CD4-positive, alpha-beta T cell (primary cell): ENCODE measurements around the gene MACC1. TPM values are rescaled to one million over a fixed set of nuclear protein-coding genes. Genes with fewer than 3 reads are reported as not detected.

Source experiments
- ATAC-seq: fragments of 200-7000 bp; cut with Tn5 transposase; one replicate; pipeline ENCODE4 v1.10.0; 2022; ENCODE audit warnings: mild to moderate bottlenecking; ENCODE audit not compliant: poor library complexity
- CTCF ChIA-PET: fragments of 350-600 bp; sonication (Branson Sonifier 250); formaldehyde crosslinking; loops from one replicate; lab custom pipeline; 2021; ENCODE audit warnings: antibody characterized with exemption, inconsistent platforms; lab: Charles Lee
- POLR2A ChIA-PET: fragments of 350-600 bp; sonication (Branson Sonifier 250); formaldehyde crosslinking; loops from one replicate; lab custom pipeline; 2021; ENCODE audit warnings: antibody characterized with exemption, inconsistent platforms; lab: Charles Lee
- DNase-seq, 14 experiments: peaks; one replicate each; pipeline ENCODE4 v3.0.0-alpha.2; 2013 to 2020; ENCODE audit warnings: mixed read lengths in 2 of 14
- H3K27ac ChIP-seq, 2 donors: one replicate each; pipeline versions ENCODE4 v1.5.1 to v1.7.0; 2013; ENCODE audit warnings: low read length in 2 of 2, low read depth in 1 of 2, mild to moderate bottlenecking in 1 of 2
- H3K27me3 ChIP-seq, 2 experiments: 1 replicate in 1 of 2; 2 replicates in 1 of 2; pipeline versions ENCODE4 v1.6.1 to v1.7.0; 2013; ENCODE audit warnings: low read length in 2 of 2, control low read depth in 1 of 2, mild to moderate bottlenecking in 1 of 2, moderate library complexity in 1 of 2; ENCODE audit not compliant: insufficient read depth in 2 of 2, control insufficient read depth in 1 of 2
- H3K36me3 ChIP-seq: one replicate; pipeline ENCODE4 v1.6.1; 2013; ENCODE audit warnings: low read length, control low read depth; ENCODE audit not compliant: insufficient read depth
- H3K4me1 ChIP-seq: one replicate; pipeline ENCODE4 v1.6.1; 2013; ENCODE audit warnings: low read length, control low read depth; ENCODE audit not compliant: insufficient read depth
- H3K4me3 ChIP-seq: one replicate; pipeline ENCODE4 v1.5.1; 2013; ENCODE audit warnings: mild to moderate bottlenecking, low read length, moderate library complexity
- H3K9me3 ChIP-seq, 2 experiments: 1 replicate in 1 of 2; 2 replicates in 1 of 2; pipeline versions ENCODE4 v1.6.1 to v1.7.0; 2013; ENCODE audit warnings: low read length in 2 of 2, mild to moderate bottlenecking in 2 of 2, control low read depth in 1 of 2, moderate library complexity in 1 of 2; ENCODE audit not compliant: control insufficient read depth in 1 of 2, insufficient read depth in 1 of 2
- H3K27ac Mint-ChIP-seq: one replicate; pipeline ENCODE4 v1.8.0; 2020; ENCODE audit warnings: mixed read lengths
- H3K27me3 Mint-ChIP-seq: one replicate; pipeline ENCODE4 v1.8.0; 2021; ENCODE audit warnings: mixed read lengths
- H3K36me3 Mint-ChIP-seq: one replicate; pipeline ENCODE4 v1.8.0; 2021; ENCODE audit warnings: low read depth, mixed read lengths
- H3K4me1 Mint-ChIP-seq: one replicate; pipeline ENCODE4 v1.8.0; 2021; ENCODE audit warnings: low read depth, mixed read lengths
- H3K4me3 Mint-ChIP-seq: one replicate; pipeline ENCODE4 v1.8.0; 2020; ENCODE audit warnings: mild to moderate bottlenecking, mixed read lengths
- H3K9me3 Mint-ChIP-seq: one replicate; pipeline ENCODE4 v1.8.0; 2020; ENCODE audit warnings: mixed read lengths
- CTCF ChIP-seq: fragments of 200-600 bp; IDR thresholded peaks from one replicate; pipeline ENCODE4 v1.8.0; 2022; ENCODE audit warnings: antibody characterized with exemption, mild to moderate bottlenecking
- intact Hi-C, 2 experiments: fragments of 100-400 bp; cut with DNase I in 1 of 2; cut with micrococcal nuclease in 1 of 2; formaldehyde crosslinking; loops; one replicate each; pipeline versions ENCODE4 v1.15.1 to v1.9.0; 2023 to 2025; cut with DNase I, micrococcal nuclease
- total RNA-seq, 174 experiments: library from RNA in 2 of 174; stranded (reverse) in 2 of 174; gene quantifications; one replicate each; pipeline ENCODE4 v1.2.3 and lab custom pipeline; 2021 to 2026

MACC1 gene
- total RNA-seq, 2 experiments from 2014 or later, result 0.05 to 0.14 TPM

- DNase-seq (no peak), ATAC-seq (no peak)
- Mint-ChIP-seq H3K4me3 (no peak overlapping the region), H3K9me3 (no peaks in the 10 kb centered on the region), H3K27ac (no peak overlapping the region), H3K4me1 (no peaks in the 10 kb centered on the region), H3K27me3 (no peaks in the 10 kb centered on the region), H3K36me3 (no peaks in the 10 kb centered on the region)
- CTCF ChIA-PET, result interaction anchor here (0.6 kb wide), 1 partner anchor 1087 kb away, joined by 3 read pairs; no protein-coding TSS in a partner anchor
- H3K27ac ChIP-seq, result no peak overlapping the region
- no peaks in the 10 kb centered on the region for H3K9me3 ChIP-seq
- H3K27me3 ChIP-seq, result no peaks in the 10 kb centered on the region
- POLR2A ChIA-PET, result no interaction called here
- no peak overlapping the region for H3K4me3 ChIP-seq
- intact Hi-C loops, result no loop called here
- no peak for TF ChIP-seq CTCF
- H3K4me1 ChIP-seq, result no peaks in the 10 kb centered on the region
- H3K36me3 ChIP-seq, result no peaks in the 10 kb centered on the region
These were observed 105.2 kb downstream of the MACC1 start for GRCh38 chr7:20111821-20112542.

GRCh38 chr7:20107582-20107981 lies 109.6 kb downstream of the MACC1 start:
- Histone ChIP-seq H3K9me3 (no peaks in the 10 kb centered on the region), H3K27me3 (no peaks in the 10 kb centered on the region), H3K4me3 (no peak overlapping the region), H3K4me1 (no peaks in the 10 kb centered on the region), H3K36me3 (no peaks in the 10 kb centered on the region), H3K27ac (no peak overlapping the region)
- no peaks in the 10 kb centered on the region for H3K27me3 Mint-ChIP-seq
- ChIA-PET CTCF (no interaction called here), POLR2A (no interaction called here)
- H3K9me3 Mint-ChIP-seq, result no peaks in the 10 kb centered on the region
- no peaks in the 10 kb centered on the region for H3K4me1 Mint-ChIP-seq
- no peak overlapping the region for H3K27ac Mint-ChIP-seq
- H3K36me3 Mint-ChIP-seq, result no peaks in the 10 kb centered on the region
- ATAC-seq (no peak), DNase-seq (no peak)
- H3K4me3 Mint-ChIP-seq, result no peak overlapping the region
- no peak for TF ChIP-seq CTCF
- intact Hi-C loops, result no loop called here

- H3K27me3 ChIP-seq, result no peaks in the 10 kb centered on the region
- H3K9me3 ChIP-seq, result no peaks in the 10 kb centered on the region
- ATAC-seq (no peak), DNase-seq (no peak)
- no peak overlapping the region for H3K4me3 ChIP-seq
- Mint-ChIP-seq H3K27me3 (no peaks in the 10 kb centered on the region), H3K4me1 (no peaks in the 10 kb centered on the region), H3K36me3 (no peaks in the 10 kb centered on the region), H3K27ac (no peak overlapping the region), H3K4me3 (no peak overlapping the region), H3K9me3 (no peaks in the 10 kb centered on the region)
- no peak for TF ChIP-seq CTCF
- ChIA-PET POLR2A (no interaction called here), CTCF (no interaction called here)
- intact Hi-C loops, result no loop called here
- H3K4me1 ChIP-seq, result no peaks in the 10 kb centered on the region
- no peak overlapping the region for H3K27ac ChIP-seq
- no peaks in the 10 kb centered on the region for H3K36me3 ChIP-seq
These were observed 112.5 kb downstream of the MACC1 start for GRCh38 chr7:20104696-20105095.
